GM12801 (cell line): ENCODE data around the gene BEST4.

Experiments used
- TF ChIP-seq, protein P1 (sequence below): IDR thresholded peaks from one replicate; pipeline ENCODE4 v1.5.1; 2011; ENCODE audit warnings: control low read depth; ENCODE audit not compliant: insufficient read length; ENCODE audit errors: extremely low read depth

BEST4 gene

DNA sequence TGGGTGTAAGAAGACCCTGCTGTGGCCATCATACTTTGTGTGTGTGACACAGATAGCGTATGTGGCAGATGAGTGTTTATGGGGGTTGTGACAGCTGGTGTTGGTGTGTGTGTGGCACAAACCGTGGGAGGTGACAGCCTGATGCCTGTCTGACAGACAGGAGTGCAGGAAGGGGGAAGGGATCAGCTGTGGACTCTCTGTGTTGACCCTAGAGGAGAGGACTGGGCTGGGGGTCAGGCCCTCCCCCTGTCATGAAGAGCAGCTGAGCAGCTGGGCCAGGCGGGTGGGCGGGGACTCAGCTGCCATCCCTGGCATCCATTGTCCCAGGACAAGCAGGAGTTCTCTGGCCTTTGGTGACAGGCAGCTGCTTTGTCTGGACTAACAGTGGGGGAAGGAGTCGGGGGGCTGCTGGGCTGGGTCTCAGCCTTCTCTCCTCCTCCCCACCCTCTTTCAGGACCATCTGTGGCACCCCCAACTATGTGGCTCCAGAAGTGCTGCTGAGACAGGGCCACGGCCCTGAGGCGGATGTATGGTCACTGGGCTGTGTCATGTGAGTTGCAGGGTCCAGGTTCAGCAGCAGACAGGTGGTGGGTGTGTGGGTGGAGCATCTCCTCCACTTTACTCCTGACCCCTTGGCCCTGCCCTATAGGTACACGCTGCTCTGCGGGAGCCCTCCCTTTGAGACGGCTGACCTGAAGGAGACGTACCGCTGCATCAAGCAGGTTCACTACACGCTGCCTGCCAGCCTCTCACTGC is 14.5 kb upstream of the BEST4 start:
- TF ChIP-seq, protein P1, sequence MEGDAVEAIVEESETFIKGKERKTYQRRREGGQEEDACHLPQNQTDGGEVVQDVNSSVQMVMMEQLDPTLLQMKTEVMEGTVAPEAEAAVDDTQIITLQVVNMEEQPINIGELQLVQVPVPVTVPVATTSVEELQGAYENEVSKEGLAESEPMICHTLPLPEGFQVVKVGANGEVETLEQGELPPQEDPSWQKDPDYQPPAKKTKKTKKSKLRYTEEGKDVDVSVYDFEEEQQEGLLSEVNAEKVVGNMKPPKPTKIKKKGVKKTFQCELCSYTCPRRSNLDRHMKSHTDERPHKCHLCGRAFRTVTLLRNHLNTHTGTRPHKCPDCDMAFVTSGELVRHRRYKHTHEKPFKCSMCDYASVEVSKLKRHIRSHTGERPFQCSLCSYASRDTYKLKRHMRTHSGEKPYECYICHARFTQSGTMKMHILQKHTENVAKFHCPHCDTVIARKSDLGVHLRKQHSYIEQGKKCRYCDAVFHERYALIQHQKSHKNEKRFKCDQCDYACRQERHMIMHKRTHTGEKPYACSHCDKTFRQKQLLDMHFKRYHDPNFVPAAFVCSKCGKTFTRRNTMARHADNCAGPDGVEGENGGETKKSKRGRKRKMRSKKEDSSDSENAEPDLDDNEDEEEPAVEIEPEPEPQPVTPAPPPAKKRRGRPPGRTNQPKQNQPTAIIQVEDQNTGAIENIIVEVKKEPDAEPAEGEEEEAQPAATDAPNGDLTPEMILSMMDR, result no peak

DNA sequence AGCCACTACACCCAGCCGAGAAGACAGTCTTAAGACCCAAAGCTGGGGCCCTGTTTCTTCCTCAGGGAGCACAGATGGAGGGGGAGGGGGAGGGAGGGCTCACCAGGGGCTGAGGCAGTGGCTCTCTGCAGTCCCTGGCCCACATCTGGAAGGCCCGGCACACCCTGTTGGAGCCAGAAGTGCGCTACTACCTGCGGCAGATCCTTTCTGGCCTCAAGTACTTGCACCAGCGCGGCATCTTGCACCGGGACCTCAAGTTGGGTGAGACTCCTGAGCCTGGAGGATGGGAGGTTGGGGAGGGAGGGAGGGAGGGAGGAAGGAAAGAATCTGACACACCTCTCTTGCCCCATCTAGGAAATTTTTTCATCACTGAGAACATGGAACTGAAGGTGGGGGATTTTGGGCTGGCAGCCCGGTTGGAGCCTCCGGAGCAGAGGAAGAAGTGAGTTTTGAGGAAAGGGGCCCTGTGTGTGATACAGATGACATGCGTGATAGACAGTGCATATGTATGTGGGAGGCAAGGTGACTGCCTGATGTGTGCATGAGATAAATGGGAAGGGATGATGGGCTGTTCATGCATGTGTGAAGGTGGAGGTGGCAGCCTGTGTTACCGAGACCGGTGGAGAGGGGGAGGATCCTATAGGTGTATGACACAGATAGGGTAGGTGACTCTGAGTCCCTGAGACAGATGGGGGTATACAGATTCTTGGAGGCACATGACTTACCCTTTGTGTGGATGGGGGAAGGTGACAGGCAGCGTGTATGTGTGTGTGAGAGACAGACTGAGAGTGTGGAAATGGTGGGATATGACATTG is 13.7 kb upstream of the BEST4 start:
- TF ChIP-seq, protein P1, result no peak

DNA sequence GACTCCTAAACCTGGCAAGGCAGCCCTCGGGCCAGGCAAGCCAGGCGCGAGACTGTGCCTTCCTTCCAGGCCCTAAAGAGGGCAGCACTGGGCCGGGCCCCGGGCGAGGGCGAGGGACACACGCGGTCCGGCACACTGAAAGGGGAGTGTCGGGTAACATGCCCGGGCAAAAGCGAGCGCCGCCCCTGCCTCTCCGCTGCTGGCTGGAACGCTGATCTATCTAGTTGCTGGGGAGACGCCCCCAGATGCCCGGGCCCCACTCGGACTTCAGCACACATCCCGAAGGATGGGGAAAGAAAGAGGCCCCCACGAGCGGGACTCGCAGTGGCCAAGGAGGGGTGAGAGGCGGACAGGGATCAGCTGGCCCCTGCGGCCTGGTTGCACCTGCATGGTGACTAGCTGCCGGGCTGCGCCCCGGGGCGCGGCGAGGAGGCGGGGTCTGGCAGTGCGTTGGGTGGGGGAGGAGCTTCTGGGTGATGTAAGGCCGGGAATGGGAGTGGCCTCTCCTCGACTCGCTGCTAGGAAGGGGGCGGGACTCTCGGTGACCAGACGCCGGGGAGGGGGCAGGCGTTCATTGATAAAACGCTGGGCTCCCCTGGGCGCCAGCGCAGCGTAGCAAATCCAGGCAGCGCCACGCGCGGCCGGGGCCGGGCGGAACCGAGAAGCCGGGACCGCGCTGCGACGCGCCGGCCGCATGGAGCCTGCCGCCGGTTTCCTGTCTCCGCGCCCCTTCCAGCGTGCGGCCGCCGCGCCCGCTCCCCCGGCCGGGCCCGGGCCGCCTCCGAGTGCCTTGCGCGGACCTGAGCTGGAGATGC is 12.0 kb upstream of the BEST4 start, which contains the start of gene PLK3:
Gene PLK3, plus strand, starts transcription at position 608 of the 815 bp plus-strand sequence. Its CDS starts 87 bp downstream, at position 695.
- TF ChIP-seq, protein P1, result no peak

DNA sequence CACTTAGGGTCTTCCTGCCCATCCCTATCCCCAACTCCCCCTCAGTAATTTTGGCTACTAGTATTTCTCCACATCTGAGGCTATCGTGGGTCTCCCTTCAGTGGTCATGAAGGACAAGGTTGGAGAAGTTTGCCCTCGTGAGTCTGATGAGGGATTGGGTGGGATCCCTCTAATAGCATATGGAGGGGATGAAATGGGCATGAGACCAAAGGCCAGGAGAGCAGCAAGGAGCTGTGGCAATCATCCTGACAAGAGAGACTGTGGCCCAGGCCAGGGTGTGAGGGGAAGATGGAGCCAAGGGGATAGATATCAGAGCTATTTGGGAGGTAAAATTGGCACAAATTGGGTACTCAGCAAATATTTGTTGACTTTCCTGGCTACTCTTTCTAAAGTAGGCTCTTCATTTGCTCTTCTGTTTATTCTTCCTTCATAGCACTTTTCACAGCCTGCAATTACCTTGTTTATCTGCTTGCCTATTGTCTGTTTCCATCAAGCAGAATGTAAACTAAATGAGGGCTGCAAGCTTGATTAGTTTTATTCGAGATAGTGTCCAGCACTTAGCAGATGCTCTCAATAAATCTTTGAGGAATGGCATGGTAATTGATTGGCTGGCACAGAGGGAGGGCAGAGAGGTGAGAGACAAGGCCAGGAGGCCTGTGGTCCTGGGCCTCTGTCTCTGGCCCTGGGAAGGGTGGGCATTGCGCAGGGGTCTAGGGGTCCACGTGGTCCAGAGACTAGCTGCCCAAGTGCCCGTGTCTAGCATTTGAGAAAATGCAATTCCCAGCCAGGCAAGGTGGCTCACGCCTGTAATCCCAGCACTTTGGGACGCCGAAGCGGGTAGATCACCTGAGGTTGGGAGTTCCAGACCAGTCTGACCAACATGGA is 10.8 kb upstream of the BEST4 start:
- TF ChIP-seq, protein P1, result no peak

DNA sequence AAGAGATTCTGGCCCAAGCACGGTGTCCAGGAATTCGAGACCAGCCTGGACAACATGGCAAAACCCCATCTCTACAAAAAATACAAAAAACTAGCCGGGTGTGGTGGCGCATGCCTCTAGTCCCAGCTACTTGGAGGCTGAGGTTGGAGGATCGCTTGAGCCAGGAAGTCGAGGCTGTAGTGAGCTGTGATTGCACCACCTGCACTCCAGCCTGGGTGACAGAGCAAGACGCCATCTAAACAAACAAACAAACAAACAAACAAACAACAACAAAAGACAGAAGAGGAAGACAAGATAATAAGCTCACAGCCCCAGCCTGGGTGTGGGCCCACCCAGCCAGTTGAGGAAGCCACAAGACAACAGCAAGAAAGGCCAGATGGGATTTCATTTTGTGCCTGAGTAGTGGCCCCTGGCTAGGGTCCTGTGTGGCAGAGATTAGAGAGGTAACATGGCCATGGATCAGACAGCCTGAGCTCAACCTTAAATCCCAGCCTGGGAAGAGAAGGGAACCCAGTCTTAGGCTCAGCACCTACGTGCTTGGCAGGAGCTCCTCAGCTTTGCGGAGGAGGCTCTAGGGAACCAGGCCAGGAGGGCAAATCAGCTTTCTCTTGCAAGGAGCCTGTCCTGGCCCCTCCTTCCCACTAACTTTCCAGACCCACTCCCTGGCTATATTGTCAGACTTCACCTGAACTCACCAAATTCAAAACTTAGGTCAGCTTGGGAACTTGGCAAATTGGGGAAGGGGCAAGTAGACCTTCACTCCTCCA is 4.9 kb upstream of the BEST4 start:
- TF ChIP-seq, protein P1, result no peak

DNA sequence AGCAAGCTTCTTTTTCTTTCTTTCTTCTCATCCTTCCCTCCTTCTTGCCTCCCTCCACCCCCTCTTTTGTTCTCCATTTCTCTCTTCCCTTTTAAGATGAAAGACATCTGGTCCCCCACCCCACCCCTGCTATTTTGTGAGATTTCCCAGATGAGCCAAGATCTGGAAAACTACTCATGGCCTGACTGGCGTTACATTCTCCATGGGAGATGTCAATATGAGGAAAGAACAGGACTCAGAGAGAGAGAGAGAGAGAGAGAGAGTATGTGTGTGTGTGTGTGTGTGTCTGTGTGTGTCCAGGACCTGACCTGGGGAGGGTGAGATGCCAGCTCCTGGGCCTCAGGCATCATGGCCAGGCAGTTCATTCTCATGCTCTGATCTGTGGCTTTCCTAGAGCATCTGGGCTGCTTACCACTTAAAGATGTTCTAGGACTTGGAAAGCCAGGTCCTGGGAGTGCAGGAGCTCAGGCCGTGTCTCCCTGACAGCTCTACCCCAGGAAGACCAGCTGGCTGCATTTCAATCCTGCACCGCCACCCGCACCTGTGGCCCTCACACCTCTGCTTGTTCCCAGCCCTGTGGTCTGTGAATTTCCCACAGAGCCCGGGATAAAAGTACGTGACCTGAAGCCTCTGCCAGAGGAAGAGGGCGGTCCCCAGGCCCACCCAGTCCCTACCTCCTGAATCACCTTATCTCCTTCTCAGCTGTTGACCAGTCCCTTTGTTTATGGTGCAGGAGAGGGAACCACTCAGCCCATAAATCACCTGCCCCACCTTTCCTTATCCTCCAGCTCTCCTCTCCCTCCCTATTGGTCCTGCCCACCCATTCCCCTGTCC is 3.2 kb upstream of the BEST4 start:
- TF ChIP-seq, protein P1, result no peak
